ENCODE measurements around the gene TMEM129.

The TMEM129 gene

GRCh38 chr4:1721003-1721665 is at the start of gene TMEM129, which contains the start of gene TACC3:
TSS of gene TMEM129 (minus strand) at chr4:1721323. CDS start at chr4:1720837, 486 bp downstream.
TSS of gene TACC3 (plus strand) at chr4:1721521. CDS start at chr4:1723422, 1,901 bp downstream.
- DNase-seq (ENCODE audit: low read depth) = peak; percentile 91

- no peak for DNase-seq (ENCODE audit: low read depth)
These were observed 49.7 kb upstream of the TMEM129 start for GRCh38 chr4:1770791-1771231.

GRCh38 chr4:1770245-1770644 is 49.1 kb upstream of the TMEM129 start:
- DNase-seq (ENCODE audit: low read depth) = no peak

GRCh38 chr4:1769692-1770091 is 48.6 kb upstream of the TMEM129 start:
- DNase-seq (ENCODE audit: low read depth) = no peak

- DNase-seq (ENCODE audit: low read depth) = no peak
These were observed 47.4 kb upstream of the TMEM129 start for GRCh38 chr4:1768367-1769034.

GRCh38 chr4:1767770-1768366 is 46.7 kb upstream of the TMEM129 start:
- peak; percentile 36 for DNase-seq (ENCODE audit: low read depth)

GRCh38 chr4:1767061-1767769 is 46.1 kb upstream of the TMEM129 start:
- no peak for DNase-seq (ENCODE audit: low read depth)

- DNase-seq (ENCODE audit: low read depth) = no peak
These were observed 45.3 kb upstream of the TMEM129 start for GRCh38 chr4:1766106-1767060.

- no peak for DNase-seq (ENCODE audit: low read depth)
These were observed 44.4 kb upstream of the TMEM129 start for GRCh38 chr4:1765409-1766072.

- DNase-seq (ENCODE audit: low read depth) = no peak
These were observed 43.5 kb upstream of the TMEM129 start for GRCh38 chr4:1764670-1765069.

- DNase-seq (ENCODE audit: low read depth) = peak; percentile 43
These were observed 42.5 kb upstream of the TMEM129 start for GRCh38 chr4:1763550-1764080.

- DNase-seq (ENCODE audit: low read depth) = no peak
These were observed 42.0 kb upstream of the TMEM129 start for GRCh38 chr4:1763070-1763549.

- no peak for DNase-seq (ENCODE audit: low read depth)
These were observed 41.3 kb upstream of the TMEM129 start for GRCh38 chr4:1762264-1763010.

GRCh38 chr4:1761130-1761689 is 40.1 kb upstream of the TMEM129 start:
- no peak for DNase-seq (ENCODE audit: low read depth)

GRCh38 chr4:1760521-1761071 is 39.5 kb upstream of the TMEM129 start:
- DNase-seq (ENCODE audit: low read depth) = no peak

GRCh38 chr4:1759818-1760223 is 38.7 kb upstream of the TMEM129 start:
- no peak for DNase-seq (ENCODE audit: low read depth)

- DNase-seq (ENCODE audit: low read depth) = no peak
These were observed 38.2 kb upstream of the TMEM129 start for GRCh38 chr4:1759170-1759817.
